GM18867 (cell line): Measurements from ENCODE around the gene TMEM51.

Experiments used
- ATAC-seq: cut with Tn5 transposase; IDR thresholded peaks from one replicate; pipeline ENCODE4 v1.9.1; 2021; ENCODE audit warnings: mild to moderate bottlenecking, moderate library complexity; ENCODE audit not compliant: unreplicated experiment

Gene TMEM51

DNA sequence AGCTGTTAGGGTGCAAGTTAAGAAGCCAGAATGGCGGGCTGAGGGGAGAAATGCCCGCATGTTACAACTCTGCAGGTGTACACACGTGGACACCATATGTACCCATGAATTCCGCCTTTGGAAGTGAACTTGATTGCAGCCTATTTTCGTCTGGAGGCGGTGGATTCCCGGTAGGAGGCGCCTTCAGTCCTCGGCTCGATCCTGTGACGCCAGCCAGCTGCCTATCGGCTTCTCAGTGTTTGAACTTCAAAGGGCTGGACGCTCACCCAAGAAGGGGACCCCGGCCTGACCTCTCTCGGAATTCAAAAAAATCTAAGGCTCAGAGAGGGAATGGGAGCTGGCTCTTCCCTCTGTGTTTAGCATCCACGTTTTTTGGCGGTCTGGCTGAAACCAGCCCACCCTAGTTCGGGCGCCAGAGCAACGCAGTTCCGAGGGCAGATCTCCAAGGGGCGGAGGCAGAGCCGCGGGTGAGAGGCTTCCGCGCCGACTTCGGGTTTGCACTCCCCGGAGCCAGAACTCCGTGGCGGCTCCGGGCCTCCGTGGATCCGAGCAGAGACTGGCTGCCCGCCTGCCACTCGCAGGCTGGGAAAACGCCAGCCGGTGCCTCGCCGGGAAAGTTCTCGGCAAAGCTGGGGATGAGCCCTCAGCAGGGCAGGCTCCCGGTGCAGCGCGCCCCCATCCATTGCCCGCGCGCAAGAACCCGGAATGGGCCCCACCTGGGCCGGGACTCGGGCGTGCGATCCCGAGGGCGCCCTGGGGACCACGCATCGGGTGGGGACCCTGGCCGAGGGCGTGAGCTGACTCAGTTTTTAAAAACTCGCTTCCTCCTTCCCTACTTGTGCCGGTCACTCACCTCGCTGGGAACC, 996 bp upstream of the TMEM51 start:
- ATAC-seq: no peak

DNA sequence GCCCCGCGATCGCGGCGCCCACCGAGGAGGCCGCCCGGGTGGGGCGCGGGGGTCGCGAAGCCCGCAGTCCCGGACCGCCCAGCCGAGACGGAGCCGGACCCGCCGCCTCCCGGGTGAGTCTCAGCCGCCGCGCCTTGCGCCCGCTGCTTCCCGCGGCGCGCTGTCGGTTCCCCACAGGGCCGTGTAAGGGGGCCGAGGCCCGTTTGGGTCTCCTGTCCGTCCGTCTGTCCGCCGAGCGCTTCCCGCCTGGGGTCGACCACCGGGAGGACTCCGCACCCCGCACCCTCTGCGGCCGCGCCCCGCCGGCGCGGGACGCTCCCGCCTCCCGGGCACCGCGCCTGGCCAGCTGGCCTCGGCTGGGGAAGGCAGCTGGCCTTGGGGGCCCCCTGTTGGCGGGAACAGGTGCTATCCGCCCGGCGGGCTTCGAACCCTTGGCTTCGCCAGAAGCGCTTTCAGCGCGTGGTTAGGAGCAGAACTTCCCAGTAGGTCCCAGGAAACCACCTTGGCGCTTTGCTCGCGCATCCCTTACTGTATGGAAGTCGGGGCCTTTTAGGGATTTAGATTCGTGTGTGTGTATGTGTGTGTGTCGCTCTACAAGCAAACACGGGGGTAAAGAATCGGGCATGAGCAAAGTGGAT, 414 bp downstream of the TMEM51 start:
- no peak for ATAC-seq

DNA sequence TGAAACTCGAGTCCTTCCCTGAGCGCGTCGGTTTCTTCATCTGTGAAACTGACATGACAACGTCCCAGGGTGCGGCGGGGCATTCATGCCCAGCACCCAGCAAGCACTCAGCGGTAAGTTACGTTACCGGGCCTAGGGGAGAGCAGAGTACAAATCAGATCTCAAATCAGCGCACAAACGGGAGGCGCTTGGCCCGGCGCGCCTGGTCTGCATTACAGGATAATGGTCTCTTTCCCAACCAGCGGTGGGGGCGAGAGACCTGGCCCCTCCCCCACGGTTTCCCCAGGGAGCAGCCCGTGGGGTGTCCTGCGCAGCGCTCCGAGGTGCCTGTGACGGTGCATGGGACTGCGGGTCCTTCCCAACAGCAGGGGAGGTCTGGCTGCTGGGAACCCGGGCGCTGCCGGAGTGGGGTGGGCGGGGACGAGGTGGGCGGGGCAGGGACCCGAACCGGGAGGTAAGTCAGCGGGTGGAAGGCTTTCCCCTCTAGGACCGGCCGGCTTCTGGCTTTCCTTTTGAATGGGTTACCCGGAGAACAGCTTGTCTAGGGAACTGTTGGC, 1.0 kb downstream of the TMEM51 start:
- no peak for ATAC-seq

DNA sequence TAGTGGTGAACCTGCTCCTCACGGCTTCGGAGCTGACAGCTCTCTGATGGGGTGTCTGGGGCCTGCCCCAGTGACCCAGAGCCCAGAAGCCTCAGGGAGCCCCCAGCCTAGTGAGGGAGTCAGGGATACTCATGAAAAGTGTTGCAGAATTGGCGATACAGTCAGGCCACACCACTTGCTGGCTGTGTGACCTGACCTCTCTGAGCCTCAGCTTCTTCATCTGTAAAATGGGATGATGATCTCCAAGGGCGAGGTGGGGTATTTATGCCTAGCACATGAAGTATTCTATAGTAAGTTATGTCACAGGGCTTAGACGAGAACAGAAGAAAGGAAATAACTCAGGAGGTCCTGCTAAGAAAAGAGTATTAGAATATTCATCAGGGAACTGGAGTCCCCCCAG, 1.6 kb downstream of the TMEM51 start:
- no peak for ATAC-seq

DNA sequence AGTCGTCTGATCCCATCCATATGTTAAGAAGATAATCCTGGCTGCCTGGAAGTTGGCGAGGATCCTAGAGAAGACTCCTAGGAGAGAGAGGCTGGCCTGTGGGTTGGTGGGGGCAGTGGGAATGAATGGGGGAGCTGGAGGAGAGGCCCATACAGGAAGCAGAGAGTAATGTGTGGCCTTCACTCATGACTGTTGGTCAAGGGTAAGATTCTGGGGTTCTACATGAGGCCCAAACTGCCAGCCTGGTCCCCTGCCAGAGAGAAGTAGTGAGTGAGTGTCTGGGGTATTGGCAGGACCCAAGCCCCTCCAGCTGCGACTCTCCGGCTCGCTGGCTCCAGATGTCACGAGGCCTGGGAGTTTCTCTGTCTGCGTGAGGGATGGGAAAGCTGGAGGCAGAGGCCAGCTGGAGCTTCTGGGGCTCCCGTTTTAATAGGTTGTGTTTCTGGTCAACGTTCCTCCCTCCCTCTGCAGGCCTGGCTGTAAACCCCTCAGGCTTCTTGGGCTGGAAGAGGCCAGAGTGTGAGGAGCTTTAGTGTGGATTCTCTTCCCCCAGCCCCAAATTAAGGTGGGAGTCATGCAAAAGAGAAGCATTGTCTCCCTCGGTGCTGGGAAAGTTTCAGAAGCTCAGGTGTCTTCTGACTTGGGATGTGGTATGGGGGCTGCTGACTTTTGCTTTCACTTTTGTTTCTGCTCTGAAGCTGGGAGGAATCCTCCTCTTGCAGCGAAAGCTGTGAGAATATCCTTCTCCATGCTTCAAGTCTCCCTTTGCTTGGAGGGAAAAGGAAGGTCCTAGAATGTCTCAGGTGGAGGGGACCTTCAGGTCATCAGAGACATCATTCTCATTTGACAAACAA, 2.6 kb downstream of the TMEM51 start:
- no peak for ATAC-seq

DNA sequence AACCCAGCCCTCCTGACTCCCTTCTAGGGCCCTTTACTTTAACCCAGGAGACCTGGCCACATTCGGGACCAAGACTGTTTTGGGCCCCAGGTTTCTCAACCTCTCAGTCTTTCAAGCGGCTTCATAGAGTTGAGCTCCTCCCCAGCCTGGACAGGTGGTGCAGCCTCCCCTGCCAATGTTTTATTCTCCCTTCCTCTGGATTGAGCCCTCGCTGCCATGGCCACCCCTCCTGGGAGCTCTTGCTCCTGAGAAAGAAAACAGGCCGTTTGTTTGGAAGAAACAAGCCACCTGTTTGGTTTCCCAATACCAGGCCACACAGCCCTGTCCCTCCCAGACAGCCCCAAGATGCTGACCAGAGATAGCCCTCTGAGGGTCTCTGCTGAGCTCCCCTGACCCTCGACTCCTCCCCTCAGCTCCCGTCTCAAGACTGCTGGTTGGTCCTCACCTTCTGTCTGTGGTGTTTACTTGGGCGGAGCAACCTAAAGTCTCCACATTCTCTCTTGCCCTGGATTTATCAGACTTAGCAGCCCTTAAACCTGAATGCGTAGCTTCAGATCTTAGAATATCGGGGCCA, 3.3 kb downstream of the TMEM51 start:
- no peak for ATAC-seq

DNA sequence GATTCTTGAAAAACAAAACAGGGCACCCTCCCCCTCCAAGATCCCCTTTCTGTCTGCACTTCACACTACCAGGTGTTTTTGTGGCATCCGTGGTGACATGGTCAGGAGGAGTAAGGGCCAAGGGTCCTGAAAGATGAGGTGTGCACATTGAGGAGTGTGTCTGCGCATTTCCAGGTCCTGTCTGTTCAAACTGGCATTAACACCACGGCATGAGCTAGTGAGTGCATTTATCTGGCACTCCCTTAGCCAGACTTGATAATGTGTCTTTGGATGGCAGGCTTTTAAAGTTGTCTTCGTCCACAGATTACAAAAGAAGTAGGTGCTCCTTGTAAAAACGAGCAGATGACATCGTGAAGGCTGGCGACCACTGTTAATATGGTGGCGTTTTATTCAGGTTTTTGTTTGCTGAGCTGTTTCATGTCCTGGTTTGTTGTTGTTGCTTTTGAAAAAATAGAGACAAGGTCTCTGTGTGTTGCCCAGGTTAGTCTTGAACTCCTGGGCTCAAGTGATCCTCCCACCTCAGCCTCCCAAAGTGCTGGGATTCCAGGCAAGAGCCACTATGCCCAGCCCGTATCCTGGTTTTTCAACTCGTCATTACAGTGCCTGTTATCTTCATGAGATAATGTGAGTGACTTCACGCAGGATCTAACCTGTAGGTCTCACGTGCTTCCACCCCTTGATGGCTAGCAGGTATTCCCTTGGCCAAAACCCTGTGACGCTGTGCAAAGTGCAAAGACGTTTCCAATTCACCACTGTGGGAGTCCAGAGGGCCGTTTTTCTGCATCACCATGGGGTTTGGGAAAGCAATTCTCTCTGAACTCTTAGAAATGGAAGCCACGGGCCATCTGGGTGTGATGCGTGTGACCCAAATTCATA, 4.2 kb downstream of the TMEM51 start:
- ATAC-seq: no peak

DNA sequence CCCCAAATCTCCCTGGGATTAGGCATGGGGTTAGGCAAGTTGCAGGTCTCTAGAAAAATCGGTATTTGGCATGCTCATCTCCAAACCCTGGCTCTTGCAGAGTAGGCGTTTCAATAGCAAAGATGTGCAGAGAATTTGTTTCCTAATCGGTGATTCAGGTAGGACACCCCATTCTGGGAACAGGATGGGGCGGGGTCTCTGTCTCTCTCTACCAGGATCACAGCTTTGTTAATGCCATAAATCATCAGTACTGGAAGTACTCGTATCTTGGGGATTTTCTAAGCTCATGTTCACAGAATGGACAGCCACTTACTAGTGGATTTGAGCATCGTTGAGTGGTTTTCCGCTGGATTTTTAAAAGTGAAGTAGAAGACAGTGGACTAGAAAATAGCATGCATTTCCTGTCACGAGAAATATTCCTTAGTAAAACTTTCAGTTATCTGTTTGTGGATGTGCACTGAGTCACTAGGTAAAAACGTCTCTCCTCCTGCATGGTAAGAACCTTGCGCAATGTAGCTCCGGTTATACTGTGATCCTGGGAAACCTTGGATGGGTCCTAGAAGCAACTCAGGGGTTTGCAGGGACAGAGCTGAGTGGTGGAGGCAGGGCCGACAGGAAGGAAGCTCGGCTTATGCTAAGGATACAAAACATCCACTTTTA, 5.1 kb downstream of the TMEM51 start:
- no peak for ATAC-seq

DNA sequence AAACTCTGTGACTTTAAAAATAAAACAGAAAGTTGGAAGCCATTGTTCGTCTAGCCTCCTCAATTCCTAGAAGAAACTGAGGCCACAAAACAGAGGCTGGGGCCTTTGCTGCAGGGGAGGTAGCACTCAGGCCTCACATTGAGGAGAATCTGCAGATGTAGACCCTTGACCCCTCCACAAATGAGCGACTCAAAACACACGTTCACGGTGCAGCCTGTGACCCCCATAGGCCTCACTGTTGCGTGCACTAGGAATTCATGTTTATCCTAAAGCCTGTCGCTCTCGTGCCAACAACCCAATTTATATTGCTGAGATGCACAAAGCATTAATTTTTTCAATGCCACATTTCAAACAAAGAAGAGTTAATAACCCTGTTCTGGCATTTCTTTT, 5.6 kb downstream of the TMEM51 start:
- ATAC-seq: no peak

DNA sequence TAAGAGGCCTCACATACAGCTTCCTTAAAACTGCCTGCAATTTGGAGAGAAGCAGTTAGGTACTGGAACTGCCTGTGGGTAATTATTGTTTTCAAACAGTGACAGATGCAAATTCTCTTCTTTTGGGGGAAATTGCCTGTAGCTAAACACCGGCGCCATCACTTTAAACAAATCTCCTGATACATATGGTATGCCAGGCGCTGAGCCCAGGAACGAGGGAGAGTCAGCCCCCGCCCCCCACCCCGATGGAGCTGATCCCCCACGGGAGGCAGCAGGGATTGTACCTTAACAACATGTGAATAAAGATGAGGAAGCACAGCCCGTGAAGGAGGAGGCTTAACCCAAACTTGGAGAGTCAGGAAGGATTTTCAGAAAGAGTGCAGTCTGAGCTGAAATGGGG, 7.1 kb downstream of the TMEM51 start:
- no peak for ATAC-seq

DNA sequence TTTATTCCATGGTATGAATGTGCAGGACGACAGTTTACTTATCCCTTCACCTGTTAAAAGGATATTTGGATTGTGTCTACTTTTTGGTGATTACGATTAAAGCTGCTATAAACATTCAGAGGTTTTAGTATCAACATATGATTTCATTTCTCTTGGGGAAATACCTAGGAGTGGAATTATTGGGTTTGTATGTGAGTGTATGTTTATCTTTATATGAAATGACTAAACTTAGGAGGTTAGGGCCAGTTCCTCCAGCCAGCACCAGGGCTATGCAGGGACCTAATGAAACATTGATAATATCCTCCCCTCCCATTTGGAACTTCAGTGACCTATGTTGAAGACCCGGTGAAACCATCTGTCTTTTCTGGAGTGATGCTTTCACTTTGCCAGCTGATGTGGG, 13.8 kb downstream of the TMEM51 start:
- ATAC-seq: no peak

DNA sequence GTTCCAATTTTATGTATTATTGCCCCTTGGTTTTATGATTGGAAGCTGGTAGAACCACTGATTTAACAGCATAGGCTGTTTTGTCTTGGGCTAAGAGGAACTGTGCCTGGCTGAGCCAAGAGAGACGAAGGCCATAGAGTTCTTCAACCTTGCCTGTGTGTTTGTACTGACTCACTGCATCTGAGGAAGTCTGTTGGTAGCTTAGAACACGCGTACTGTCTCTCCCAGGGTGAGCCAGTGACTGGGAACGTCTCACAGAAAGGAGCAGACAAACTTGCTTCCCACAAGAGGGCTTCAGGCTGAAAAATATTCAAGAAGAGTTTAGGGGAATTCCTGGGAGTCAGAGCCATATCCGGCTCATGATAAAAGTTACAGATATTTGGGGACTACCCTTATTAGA, 14.9 kb downstream of the TMEM51 start:
- no peak for ATAC-seq

DNA sequence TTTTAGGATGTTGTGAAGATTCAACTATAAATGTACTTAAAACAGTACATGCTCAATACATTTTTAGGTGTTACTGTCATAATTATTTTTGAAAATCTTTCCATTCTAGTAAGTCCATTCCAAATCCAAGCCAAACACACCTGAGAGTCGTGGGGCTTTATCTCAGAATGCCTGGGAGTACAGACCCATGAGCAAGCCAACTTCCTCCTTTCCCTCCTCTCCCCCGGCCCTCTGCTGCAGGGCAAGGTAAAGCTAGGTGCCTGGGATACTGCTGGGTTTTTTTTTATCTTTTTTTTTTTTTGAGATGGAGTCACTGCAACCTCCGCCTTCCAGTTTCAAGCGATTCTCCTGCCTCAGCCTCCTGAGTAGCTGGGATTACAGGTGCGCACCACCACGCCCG, 16.5 kb downstream of the TMEM51 start:
- ATAC-seq: no peak

DNA sequence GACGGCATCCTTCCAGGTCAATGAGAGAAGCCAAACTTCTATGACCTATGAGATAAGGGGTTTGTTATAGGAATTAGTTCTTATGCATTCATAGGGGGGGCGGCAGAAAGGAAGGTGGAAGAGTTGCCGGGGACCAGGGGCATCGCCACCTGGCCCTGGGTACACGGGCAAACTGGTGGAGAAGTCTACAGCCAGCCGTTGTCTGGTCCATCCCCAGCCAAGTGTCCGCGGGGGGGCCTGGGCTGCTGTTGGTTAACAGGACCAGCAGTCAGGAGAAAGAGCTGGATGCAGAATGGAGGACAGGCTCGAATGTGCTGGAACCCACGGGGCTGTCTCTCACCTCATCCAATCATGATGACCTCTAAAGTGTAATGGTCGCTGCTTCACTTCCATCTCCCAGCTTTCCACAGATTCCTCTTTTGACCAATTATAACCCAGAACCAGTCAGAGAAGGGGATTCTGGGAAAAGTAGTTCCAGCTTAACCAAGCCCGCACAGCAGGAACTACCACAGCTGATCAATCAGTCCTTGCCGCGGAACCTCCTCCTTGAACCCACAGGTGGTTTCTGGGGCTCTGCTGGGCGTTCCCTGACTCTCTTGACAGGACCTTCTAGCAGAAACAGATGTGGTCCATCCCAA, 17.8 kb downstream of the TMEM51 start:
- ATAC-seq: no peak

DNA sequence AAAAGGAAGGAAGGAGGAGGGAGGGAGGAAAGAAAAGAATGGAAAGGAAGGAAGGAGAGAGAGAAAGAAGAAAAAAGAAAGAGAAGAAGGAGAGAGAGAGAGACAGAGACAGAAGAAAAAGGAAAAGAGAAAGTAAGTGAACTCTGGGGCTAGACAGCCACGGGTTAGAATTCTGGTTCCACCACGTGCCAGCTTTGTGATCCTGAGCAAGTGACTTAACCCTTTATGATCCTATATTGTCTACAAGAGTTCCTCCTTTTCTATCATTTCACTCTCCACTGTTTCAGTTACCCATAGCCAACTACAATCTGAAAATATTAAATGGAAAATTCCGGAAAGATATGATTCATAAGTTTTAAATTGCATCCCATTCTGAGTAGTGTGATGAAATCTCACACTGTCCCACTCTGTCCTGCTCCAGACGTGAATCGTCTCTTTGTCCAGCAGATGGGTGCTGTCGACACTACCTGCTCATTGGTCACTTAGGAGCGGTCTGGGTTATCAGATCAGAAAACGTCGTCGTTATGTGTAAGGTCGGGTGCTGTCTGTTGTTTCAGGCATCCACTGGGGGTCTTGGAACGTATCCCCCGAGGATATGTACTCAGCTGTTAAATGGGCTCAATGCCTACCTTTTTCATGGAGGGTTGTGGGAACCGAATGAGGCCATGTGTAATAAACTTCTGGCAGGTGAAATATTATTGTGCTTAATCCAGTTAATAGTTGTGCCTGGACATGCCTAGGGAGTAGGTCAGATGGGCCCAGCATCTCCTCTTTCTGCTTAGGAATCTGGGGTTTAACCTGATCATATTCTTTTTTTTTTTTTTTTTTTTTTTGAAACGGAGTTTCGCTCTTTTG, 19.1 kb downstream of the TMEM51 start:
- no peak for ATAC-seq

DNA sequence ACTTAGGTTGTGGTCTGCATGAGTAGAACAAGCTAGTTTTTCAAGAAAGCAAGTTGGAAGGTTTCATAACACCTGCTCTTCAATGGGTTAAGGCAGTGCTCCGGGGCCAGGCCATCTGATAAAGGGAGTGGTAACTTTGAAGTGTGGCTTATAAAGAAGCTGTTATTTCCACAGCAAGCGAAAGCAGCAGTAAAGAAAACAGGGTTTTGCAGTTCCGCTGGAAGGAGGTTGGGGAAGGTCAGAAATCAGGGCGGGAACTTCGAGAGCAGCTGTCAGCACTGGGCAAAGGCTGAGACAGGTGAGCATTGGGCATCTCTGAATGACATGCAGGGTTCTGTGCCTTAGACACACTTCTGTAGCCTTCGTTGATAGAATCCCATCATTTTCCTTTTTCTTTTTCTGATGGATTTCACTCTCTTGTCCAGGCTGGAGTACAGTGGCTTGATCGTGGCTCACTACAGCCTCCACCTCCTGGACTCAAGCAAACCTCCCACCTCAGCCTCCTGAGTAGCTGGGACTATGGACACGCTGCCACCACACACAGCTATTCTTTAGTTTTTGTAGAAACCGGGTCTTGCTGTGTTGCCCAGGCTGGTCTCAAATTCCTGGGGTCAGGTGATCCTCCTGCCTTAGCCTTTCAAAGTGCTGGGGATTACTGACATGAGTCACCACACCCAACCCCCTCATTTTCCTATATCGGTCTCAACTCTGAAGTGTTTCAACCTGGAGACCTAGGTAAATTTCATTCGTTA, 20.5 kb downstream of the TMEM51 start:
- ATAC-seq: no peak

DNA sequence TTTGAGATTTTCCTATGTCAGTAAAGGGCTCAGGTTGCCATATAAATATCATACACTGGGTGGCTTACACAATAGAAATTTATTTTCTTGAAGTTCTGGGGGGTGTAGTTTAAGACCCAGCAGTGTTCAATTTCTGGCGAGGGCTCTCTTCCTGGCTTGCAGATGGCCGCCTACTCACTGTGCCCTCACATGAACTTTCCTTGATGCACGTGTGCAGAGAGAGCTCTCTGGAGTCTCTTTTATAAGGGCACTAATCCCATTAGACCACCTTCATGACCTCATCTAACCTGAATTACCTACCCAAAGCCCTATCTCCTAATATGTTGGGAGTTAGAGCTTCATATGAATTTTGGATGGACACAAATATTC, 21.1 kb downstream of the TMEM51 start:
- ATAC-seq: no peak
